GM12874 (cell line): Measurements from ENCODE around the gene PCYT1B.

Experiments used
- TF ChIP-seq, protein P1 (sequence below): IDR thresholded peaks from 2 replicates; pipeline ENCODE4 v1.5.1; 2011; ENCODE audit warnings: low read depth, mild to moderate bottlenecking, control low read depth, low read length, moderate library complexity; ENCODE audit not compliant: insufficient read depth

Gene PCYT1B

DNA sequence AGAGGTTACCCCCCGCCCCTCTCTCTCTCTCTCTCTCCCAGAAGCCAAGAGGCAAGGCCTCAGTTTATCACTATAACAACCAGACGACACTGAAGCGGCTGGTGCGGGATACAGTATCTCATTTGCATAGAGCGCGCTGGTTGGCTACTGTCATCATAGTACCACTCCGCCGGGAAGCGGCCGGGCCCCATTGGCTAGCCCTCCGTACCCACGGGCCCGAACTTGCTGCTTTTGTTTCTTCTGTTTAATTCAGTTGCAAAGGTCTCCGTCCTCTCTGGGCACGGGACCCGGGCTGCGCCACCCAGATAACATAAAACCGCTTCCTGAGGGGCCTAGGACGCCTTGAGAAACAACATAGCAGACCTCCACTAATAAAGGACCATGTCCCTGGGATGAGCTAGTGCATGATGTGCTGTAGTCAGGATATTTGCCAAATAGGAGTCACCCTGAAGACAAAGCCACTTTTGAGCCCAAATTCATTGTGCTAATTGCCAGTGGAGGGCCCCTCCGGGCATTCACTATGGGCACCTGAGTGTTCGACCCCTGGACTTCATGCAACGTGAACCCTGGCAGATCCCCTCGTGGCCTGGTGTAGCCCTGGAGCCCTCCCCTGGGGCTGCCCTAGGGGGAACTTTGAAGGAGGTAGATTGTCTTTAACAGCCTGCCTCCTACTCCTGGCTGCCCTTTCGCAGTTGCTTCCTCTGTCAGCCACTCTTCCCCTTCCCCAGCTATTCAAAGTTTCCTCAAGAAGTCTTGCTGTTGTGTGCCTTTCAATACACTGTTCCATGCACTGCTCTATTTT is at the start of gene PCYT1B:
Gene PCYT1B, minus strand, starts transcription at position 91 of the 802 bp plus-strand sequence. CDS start 242 bp downstream, outside the sequence.
- TF ChIP-seq, protein P1, sequence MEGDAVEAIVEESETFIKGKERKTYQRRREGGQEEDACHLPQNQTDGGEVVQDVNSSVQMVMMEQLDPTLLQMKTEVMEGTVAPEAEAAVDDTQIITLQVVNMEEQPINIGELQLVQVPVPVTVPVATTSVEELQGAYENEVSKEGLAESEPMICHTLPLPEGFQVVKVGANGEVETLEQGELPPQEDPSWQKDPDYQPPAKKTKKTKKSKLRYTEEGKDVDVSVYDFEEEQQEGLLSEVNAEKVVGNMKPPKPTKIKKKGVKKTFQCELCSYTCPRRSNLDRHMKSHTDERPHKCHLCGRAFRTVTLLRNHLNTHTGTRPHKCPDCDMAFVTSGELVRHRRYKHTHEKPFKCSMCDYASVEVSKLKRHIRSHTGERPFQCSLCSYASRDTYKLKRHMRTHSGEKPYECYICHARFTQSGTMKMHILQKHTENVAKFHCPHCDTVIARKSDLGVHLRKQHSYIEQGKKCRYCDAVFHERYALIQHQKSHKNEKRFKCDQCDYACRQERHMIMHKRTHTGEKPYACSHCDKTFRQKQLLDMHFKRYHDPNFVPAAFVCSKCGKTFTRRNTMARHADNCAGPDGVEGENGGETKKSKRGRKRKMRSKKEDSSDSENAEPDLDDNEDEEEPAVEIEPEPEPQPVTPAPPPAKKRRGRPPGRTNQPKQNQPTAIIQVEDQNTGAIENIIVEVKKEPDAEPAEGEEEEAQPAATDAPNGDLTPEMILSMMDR = no peak

DNA sequence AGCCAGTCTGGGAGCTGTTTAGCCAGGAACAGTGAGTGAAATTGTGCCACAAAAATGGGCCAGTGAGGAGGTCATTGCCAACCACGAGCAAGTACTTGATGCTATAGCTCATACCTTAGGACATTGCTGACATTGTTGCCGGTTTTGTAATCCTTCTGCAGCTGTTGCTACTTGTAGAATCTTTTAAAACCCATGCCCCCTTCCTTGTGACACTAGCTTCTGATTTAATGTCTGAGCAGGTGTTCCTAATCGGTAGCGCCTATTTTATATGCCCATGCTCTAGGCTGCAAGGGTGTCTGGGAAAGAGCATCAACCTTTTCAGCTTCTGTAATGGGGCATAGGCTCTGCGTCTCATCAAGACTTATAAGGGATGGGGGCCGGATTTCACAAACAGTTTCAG is 49.1 kb upstream of the PCYT1B start:
- TF ChIP-seq, protein P1 = no peak

DNA sequence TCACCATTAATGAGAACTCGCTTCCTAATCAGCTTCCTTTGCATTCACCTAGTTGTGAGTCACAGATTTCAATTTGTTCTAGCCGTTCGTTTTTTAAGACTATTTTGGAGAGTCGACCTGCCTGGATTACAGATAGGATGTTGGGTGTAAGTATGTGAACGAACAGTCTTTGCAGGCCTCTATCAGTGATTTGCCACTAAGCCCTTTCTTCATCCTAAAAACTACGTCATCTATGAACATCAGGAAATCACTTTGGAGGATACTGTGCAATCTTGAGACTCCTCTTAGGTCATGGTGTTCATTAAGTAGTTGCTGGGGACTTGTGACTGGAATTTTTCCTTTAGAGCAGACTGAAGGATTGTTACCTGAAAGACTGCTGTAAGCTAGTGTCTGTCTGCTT is 47.7 kb upstream of the PCYT1B start:
- TF ChIP-seq, protein P1 = no peak

DNA sequence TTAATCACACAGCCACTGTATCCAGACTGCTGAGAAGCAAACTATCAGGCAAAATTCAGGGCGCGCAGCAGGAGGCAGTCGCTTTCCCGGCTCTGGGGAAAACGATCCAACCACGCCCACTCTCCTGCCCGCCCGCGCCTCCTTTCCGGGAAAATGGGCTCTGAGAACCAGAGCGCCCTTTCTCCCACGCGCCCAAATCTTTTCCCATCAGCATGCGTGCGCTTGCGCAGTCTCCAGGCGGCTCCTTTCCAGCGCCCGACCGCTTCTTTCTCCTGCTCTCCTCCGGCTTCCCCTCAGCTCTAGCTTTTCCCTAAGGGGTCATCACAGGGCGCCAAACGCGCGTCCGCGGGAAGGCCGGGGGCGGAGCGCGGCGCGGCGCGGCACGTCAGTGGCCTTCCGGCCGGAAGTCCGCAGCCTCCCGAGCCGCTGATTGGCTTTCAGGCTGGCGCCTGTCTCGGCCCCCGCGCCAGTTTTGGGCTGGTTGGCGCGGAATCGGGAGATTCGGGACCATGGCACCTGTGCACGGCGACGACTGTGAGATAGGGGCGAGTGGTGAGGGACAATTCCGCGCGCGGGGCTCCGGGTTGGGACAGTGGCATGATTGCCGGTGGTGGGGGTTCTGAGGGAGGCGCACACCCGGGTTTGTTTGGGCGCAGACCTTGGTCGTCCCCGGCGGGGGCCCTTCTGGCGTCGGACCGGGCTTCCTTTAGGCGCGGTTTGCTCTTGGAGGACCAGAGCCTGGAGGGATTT is 46.5 kb upstream of the PCYT1B start, which contains the start of gene POLA1:
Gene POLA1, plus strand, starts transcription at position 466 of the 750 bp plus-strand sequence. Its CDS starts 44 bp downstream, at position 510.
- TF ChIP-seq, protein P1 = no peak

DNA sequence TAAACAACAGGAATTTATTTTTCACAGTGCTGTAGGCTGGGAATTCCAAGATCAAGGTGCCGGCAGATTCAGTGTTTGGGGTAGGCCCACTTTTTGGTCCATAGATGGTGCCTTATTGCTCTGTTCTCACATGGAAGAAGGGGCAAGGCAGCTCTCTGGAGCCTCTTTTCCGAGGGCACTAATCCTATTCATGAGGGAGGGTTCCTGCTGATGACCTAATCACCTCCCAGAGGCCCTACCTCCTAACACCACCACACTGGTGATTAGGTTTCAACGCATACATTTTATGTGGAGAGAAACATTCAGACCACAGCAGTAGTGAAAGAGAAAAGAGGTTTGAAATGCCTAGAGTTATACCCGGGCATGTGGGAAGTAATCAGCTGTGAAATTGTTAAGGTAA is 45.2 kb upstream of the PCYT1B start:
- TF ChIP-seq, protein P1 = no peak

DNA sequence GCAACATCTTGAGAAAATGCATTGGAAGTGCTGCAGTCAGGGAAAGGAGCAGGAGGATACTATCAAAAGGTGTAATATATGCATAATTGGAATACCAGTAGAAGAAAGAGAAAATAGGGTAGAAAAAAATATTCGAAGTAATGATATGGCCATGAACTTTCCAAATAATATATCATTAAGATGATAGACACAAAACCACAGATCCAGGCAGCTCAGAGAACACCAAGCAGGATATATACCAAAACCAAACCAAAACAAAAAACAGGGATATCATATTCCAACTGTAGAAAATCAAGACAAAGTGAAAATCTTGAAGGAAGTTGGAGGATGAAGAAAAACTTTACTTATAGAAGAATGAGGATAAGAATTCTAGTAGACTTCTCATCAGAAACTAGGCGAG is 36.9 kb upstream of the PCYT1B start:
- TF ChIP-seq, protein P1 = no peak

DNA sequence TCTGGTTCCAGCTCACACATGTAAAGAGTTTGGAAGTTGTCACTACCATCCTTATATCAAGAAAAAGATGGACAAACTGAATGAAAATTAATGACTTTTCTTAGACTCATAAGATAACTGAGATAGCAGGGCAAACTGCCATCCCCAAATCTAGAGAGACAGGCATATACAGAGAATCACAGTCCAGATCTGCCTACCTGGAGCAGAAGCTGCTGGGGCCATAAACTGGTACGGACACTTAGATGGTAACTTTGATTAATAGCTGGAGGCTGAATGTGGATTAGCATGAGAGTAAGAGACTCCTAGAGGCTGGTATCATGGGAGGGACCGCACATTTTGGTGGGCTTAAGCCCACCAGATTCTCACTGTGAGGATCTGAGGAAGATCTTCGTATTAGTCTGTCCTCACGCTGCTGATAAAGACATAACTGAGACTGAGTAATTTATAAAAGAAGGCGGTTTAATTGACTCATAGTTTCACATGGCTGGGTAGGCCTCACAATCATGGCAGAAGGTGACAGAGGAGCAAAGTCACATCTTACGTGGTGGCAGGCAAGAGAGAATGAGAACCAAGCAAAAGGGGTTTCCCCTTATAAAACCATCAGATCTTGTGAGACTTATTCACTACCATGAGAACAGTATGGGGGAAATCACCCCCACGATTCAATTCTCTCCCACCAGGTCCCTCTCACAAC is 35.7 kb upstream of the PCYT1B start:
- TF ChIP-seq, protein P1 = no peak
